ENCODE data around the gene S100A10. TPM values are rescaled to one million over a fixed set of nuclear protein-coding genes. Genes with fewer than 3 reads are reported as not detected.

The S100A10 gene
- total RNA-seq, 2 donors from 2014 or later = 49.2 to 290 TPM

GRCh38 chr1:152021569-152021968 is 27.9 kb upstream of the S100A10 start:
- Mint-ChIP-seq H3K27ac (peak overlapping the region in 1 of 2 donors; percentile 15), H3K36me3 (no peaks in the 10 kb centered on the region), H3K9me3 (no peaks in the 10 kb centered on the region)
- DNase-seq (ENCODE audit: low spot score in 2 of 2) = no peak
- ATAC-seq = no peak

- H3K27ac Mint-ChIP-seq = peak overlapping the region in 1 of 2 donors; percentile 15
- DNase-seq (ENCODE audit: low spot score in 2 of 2) = no peak
- H3K9me3 Mint-ChIP-seq = no peaks in the 10 kb centered on the region
- H3K36me3 Mint-ChIP-seq = no peaks in the 10 kb centered on the region
- ATAC-seq = no peak
Measured at GRCh38 chr1:152020849-152021248, 27.2 kb upstream of the S100A10 start.

- no peak for DNase-seq (ENCODE audit: low spot score in 2 of 2)
- Mint-ChIP-seq H3K36me3 (no peaks in the 10 kb centered on the region), H3K27ac (no peak overlapping the region), H3K9me3 (no peaks in the 10 kb centered on the region)
- ATAC-seq = no peak
Measured at GRCh38 chr1:152018537-152018936, 24.9 kb upstream of the S100A10 start.

GRCh38 chr1:152015766-152016165 is 22.1 kb upstream of the S100A10 start:
- ATAC-seq = no peak
- H3K27ac Mint-ChIP-seq = no peak overlapping the region

GRCh38 chr1:152014943-152015342 is 21.3 kb upstream of the S100A10 start:
- ATAC-seq = peak in 1 of 2 donors; percentile 11
- no peaks in the 10 kb centered on the region for H3K9me3 Mint-ChIP-seq
- H3K36me3 Mint-ChIP-seq = no peaks in the 10 kb centered on the region
- H3K27ac Mint-ChIP-seq = no peak overlapping the region
- no peak for DNase-seq (ENCODE audit: low spot score in 2 of 2)

More at GRCh38 chr1:152015766-152016165, 22.1 kb upstream of the S100A10 start:
- DNase-seq (ENCODE audit: low spot score in 2 of 2) = no peak
- no peaks in the 10 kb centered on the region for H3K9me3 Mint-ChIP-seq
- H3K36me3 Mint-ChIP-seq = no peaks in the 10 kb centered on the region

GRCh38 chr1:152013664-152014237 is 20.1 kb upstream of the S100A10 start:
- ATAC-seq = no peak
- H3K27ac Mint-ChIP-seq = no peak overlapping the region
- no peaks in the 10 kb centered on the region for H3K36me3 Mint-ChIP-seq
- no peak for DNase-seq (ENCODE audit: low spot score in 2 of 2)
- no peaks in the 10 kb centered on the region for H3K9me3 Mint-ChIP-seq

GRCh38 chr1:152009691-152010090 is 16.0 kb upstream of the S100A10 start:
- ATAC-seq (no peak), DNase-seq (ENCODE audit: low spot score in 2 of 2) (no peak)
- Mint-ChIP-seq H3K27ac (no peak overlapping the region), H3K9me3 (no peaks in the 10 kb centered on the region), H3K36me3 (no peaks in the 10 kb centered on the region)

GRCh38 chr1:152007047-152007446 is 13.4 kb upstream of the S100A10 start:
- DNase-seq (ENCODE audit: low spot score in 2 of 2) (no peak), ATAC-seq (no peak)
- H3K36me3 Mint-ChIP-seq = no peaks in the 10 kb centered on the region
- no peak overlapping the region for H3K27ac Mint-ChIP-seq
- H3K9me3 Mint-ChIP-seq = no peaks in the 10 kb centered on the region

- H3K27ac Mint-ChIP-seq = no peak overlapping the region
- H3K36me3 Mint-ChIP-seq = no peaks in the 10 kb centered on the region
- no peaks in the 10 kb centered on the region for H3K9me3 Mint-ChIP-seq
- ATAC-seq = no peak
- no peak for DNase-seq (ENCODE audit: low spot score in 2 of 2)
Measured at GRCh38 chr1:152005360-152005912, 11.8 kb upstream of the S100A10 start.

GRCh38 chr1:152003846-152004442 is 10.3 kb upstream of the S100A10 start:
- no peaks in the 10 kb centered on the region for H3K36me3 Mint-ChIP-seq
- H3K27ac Mint-ChIP-seq = no peak overlapping the region
- ATAC-seq (no peak), DNase-seq (ENCODE audit: low spot score in 2 of 2) (no peak)
- H3K9me3 Mint-ChIP-seq = no peaks in the 10 kb centered on the region

- H3K9me3 Mint-ChIP-seq = no peaks in the 10 kb centered on the region
- DNase-seq (ENCODE audit: low spot score in 2 of 2) = no peak
- ATAC-seq = peak in 1 of 2 donors; percentile 18
- no peak overlapping the region for H3K27ac Mint-ChIP-seq
- H3K36me3 Mint-ChIP-seq = no peaks in the 10 kb centered on the region
Measured at GRCh38 chr1:152002960-152003359, 9.3 kb upstream of the S100A10 start.

- Mint-ChIP-seq H3K36me3 (no peaks in the 10 kb centered on the region), H3K27ac (no peak overlapping the region), H3K9me3 (no peaks in the 10 kb centered on the region)
- DNase-seq (ENCODE audit: low spot score in 2 of 2) = peak in 1 of 2 donors; percentile 71
- peak; percentile 73 to 84 for ATAC-seq
Measured at GRCh38 chr1:152001631-152002584, 8.2 kb upstream of the S100A10 start.

GRCh38 chr1:152000964-152001630 is 7.4 kb upstream of the S100A10 start:
- Mint-ChIP-seq H3K36me3 (no peaks in the 10 kb centered on the region), H3K27ac (no peak overlapping the region), H3K9me3 (no peaks in the 10 kb centered on the region)
- DNase-seq (ENCODE audit: low spot score in 2 of 2) (no peak), ATAC-seq (no peak)

- ATAC-seq = no peak
- Mint-ChIP-seq H3K9me3 (no peaks in the 10 kb centered on the region), H3K27ac (no peak overlapping the region), H3K36me3 (no peaks in the 10 kb centered on the region)
- no peak for DNase-seq (ENCODE audit: low spot score in 2 of 2)
Measured at GRCh38 chr1:151998611-151999362, 5.1 kb upstream of the S100A10 start.

- H3K36me3 Mint-ChIP-seq = peaks cover 0 to 10% of the 10 kb centered on the region in 2 donors
- H3K27ac Mint-ChIP-seq = no peak overlapping the region
- ATAC-seq = no peak
- DNase-seq (ENCODE audit: low spot score in 2 of 2) = no peak
- no peaks in the 10 kb centered on the region for H3K9me3 Mint-ChIP-seq
Measured at GRCh38 chr1:151997284-151997570, 3.6 kb upstream of the S100A10 start.

GRCh38 chr1:151995774-151996173 is 2.1 kb upstream of the S100A10 start:
- Mint-ChIP-seq H3K9me3 (no peaks in the 10 kb centered on the region), H3K36me3 (peaks cover 0 to 17% of the 10 kb centered on the region in 2 donors), H3K27ac (no peak overlapping the region)
- ATAC-seq (no peak), DNase-seq (ENCODE audit: low spot score in 2 of 2) (no peak)
